GM19099 (cell line): ENCODE results near the gene PTPRT.

Source experiments
- POLR2A ChIP-seq: IDR thresholded peaks from 3 replicates; pipeline ENCODE4 v1.6.1; 2011; ENCODE audit warnings: low read depth; ENCODE audit not compliant: insufficient read length; ENCODE audit errors: extremely low read depth

PTPRT gene

DNA sequence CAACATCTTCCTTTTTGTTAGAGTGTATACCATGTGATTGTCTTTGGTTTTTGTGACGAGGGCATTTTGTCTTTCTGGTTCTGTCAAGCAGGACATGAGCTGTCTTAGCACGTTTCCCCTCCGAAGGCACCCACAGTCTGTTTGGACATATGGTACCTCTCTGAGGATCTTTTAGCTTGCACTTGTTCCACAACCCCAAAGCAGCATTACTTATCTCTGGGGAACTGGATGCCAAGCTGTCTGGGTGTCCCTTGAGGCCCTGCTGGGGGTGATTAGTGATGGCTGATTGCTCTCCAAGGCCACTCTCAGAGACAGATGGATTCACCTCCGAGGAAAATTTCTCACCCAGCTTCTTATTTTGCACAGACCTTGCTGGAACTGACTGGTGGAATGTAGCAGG, 1126.6 kb downstream of the PTPRT start:
- TF ChIP-seq POLR2A, result no peak

DNA sequence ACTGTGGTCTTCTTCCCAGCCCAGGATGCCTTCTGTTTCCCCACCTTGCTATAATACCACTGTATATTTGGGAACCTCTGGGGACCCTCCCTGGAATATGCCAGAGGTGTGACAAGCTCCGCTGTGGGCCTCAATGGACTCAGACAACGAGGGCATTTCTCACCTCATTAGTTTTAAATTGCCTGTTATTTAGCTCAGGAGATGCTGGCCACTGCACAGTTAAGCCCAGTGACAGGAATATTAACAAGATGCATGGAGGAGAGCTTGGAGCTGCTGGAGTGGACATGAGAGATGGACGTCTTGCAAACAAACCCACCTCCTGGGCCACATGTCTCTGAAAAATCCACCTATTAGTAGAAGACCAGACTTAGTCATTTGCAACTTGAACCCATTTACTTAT, 1136.4 kb downstream of the PTPRT start:
- no peak for TF ChIP-seq POLR2A

DNA sequence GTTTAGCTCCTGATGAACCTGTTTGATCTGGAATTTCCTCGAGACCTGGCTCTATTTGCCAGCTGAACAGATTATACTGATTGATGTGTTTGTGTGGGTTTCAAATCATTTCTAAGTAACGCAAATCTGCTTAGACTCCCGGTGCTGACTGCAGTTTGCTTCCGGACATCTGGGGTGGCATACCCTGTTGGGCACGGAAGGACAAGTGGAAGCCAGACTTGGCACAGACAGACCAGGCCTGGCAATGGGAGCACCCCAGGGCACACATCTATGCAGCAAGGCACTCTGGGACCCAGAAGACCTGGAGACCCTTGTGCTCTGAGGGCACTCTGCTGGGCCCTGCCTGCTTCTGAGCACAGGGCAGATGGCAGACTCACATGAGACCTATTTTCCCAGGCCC, 1137.8 kb downstream of the PTPRT start:
- no peak for TF ChIP-seq POLR2A

DNA sequence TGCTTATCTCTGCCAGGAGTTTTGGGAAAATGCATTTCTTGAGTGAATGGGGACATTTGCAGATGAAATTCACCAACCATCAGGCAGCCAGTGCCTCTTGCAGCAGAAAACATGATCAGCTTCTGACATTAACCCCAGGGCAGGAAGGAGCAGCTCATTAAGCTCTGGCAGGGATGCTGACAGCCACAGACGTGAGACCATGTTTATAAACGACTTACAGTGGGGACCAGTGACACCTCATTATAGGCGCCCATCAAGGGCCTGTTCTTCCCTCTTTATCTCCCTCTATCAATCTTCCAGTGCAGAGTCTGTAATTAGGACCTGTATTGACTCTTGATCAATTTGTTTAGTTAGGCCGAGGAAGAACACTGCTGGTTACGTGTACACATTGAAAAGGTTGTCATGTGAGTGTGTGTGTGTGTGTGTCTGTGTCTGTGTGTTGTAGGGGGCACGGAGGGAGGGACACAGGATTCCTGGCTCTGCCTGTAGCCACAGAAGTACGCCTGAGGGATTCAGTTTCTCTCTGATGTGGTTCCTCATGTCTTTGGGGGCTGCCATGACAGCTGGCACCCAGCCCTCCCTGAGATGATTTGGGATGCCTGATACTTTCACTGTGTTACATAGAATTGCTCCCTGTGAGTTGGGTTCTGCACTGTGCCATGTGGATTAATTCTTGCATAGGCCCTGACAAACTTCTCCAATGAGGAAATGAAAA, 1143.2 kb downstream of the PTPRT start:
- no peak for TF ChIP-seq POLR2A

DNA sequence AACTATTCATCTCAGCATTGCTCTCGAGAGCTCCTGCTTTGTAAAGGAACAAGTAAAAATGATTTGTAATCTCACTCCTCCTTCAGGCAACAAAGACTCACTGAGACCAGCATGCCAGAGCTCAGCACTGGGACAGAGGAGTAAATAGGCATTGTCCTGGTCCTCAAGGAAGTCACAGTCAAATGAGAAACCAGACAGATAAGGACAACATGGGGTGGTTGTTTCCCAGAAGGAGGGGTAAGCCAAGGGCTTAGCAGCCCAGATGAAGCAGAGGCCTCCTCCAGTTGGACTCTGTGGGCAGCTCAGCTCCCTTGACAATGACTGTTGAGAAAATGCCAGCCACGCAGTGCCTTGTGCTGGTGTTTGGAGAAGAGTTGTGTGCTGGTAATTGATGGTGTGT, 1145.8 kb downstream of the PTPRT start:
- no peak for TF ChIP-seq POLR2A

DNA sequence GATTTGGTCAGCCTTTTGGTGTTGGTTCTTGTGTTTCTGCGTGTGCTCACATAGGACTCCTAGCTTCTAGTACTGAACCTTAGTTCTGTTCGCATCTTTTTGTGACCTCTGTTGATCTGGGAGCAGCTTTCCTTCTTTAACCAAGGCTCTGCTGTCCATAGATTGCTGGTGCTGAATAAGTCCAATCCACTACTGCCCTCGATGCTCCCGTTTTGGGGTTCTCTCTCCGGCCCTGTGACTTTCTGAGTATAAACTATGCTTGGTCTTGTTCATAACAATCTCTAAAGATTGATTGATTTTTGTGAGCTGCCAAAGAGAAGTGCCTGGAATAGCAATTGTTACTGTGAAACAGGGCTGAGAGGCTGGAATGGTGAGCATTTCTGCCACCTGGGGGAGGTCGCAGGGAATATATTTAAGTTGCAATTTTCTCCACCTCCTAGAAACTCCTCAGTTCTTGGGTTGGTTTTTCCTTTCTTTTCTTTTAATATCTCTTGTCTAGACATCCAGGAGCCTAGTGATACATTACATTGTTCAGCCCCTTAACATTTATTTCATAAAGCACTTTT, 1148.6 kb downstream of the PTPRT start:
- TF ChIP-seq POLR2A, result no peak

DNA sequence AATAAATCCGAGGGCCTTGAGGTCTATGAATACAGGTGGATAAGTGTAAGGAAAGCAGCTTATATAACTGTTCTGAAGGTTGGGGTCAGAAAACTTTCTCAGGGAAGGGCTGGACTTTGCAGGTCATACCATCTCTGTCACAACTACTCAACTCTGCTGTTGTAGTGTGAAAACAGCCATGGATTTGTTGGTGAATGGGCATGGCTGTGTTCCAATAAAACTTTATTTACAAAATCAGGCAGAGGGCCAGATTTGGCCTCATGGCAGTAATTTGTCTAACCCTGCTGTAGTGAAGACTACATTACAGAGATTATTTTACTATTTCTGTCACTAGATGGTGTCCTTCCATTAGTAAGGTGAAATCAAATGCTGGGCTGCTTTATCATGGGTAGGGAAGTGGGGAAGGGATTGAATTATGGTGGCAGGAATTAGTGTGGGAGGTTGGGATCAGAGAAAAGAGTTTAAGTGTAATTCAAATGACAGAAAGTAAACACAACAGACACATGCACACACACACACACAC, 1161.9 kb downstream of the PTPRT start:
- no peak for TF ChIP-seq POLR2A

DNA sequence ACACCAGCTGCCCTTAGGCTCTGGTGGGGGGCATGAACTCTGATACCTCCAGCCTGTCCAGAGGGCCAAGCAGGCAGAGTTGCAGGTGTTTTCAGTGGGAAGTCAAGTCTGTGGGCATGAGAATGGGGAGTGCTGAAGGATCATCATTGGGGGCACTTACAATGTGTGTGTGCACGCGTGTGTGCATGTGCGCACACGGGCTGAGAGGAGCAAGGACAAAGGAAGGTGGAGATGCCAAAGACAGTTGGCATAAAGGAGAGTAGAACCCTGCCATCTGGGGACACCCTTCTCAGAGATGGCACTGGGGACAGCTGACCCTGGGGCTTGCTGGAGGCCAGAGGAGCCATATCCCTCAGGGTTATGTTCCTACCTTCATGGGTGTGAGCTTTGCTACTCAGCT, 1163.1 kb downstream of the PTPRT start:
- TF ChIP-seq POLR2A, result no peak

DNA sequence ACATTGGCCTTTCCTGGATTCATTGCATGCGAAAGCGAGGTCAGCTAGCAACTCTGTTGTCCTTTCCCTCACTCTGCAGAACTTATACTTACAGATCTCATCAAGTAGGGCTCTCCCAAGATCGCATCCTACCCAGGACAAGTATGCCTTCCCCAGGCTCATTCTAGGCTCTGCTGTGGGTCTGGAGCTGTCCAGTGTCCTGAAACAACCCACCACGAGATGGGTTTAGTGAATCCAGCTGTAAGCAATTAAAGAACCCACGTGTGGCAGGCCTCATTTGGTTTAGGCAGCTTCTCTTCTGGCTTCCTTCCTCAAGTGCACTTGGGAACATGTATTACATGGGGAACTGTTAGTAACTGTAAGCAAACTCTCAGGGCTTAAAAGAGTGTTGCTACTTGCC, 1165.1 kb downstream of the PTPRT start:
- no peak for TF ChIP-seq POLR2A
